Stimulated activated naive CD4-positive, alpha-beta T cell (primary cell): Measurements from ENCODE around the gene DHX36.

Experiments used
- DNase-seq, 6 experiments: peaks; one replicate each; lab custom pipeline; 2025; lab: John Stamatoyannopoulos, UW

Gene DHX36

GRCh38 chr3:154323891-154324738 is at the start of gene DHX36:
DHX36 (minus strand) TSS chr3:154324487; CDS start chr3:154324416, 71 bp downstream.
- peak; percentile 83 to 92 (median 86) for DNase-seq

GRCh38 chr3:154367221-154367620 is 42.9 kb upstream of the DHX36 start:
- DNase-seq: no peak

GRCh38 chr3:154364849-154365248 is 40.6 kb upstream of the DHX36 start:
- DNase-seq: no peak

GRCh38 chr3:154361099-154361498 is 36.8 kb upstream of the DHX36 start:
- DNase-seq: no peak

- DNase-seq: no peak
Measured at GRCh38 chr3:154356009-154356408, 31.7 kb upstream of the DHX36 start.

GRCh38 chr3:154349223-154349622 is 24.9 kb upstream of the DHX36 start:
- DNase-seq: no peak

- DNase-seq: no peak
Measured at GRCh38 chr3:154345422-154346122, 21.3 kb upstream of the DHX36 start.

GRCh38 chr3:154338570-154338969 is 14.3 kb upstream of the DHX36 start:
- DNase-seq: no peak

- DNase-seq: no peak
Measured at GRCh38 chr3:154338008-154338407, 13.7 kb upstream of the DHX36 start.

- peak in 2 of 6 experiments; percentile 20 to 23 for DNase-seq
Measured at GRCh38 chr3:154334973-154335420, 10.7 kb upstream of the DHX36 start.

- no peak for DNase-seq
Measured at GRCh38 chr3:154327871-154328270, 3.6 kb upstream of the DHX36 start.

GRCh38 chr3:154324919-154325318 is 632 bp upstream of the DHX36 start:
- DNase-seq: peak in 1 of 6 experiments; percentile 41

- DNase-seq: no peak
Measured at GRCh38 chr3:154316974-154317767, 7.1 kb downstream of the DHX36 start.

- DNase-seq: no peak
Measured at GRCh38 chr3:154314152-154314551, 10.1 kb downstream of the DHX36 start.

GRCh38 chr3:154310840-154311239 is 13.4 kb downstream of the DHX36 start:
- no peak for DNase-seq

- DNase-seq: no peak
Measured at GRCh38 chr3:154307363-154307762, 16.9 kb downstream of the DHX36 start.

- DNase-seq: no peak
Measured at GRCh38 chr3:154304936-154305335, 19.4 kb downstream of the DHX36 start.

GRCh38 chr3:154304116-154304786 is 20.0 kb downstream of the DHX36 start:
- DNase-seq: no peak

- no peak for DNase-seq
Measured at GRCh38 chr3:154301561-154301960, 22.7 kb downstream of the DHX36 start.

GRCh38 chr3:154294016-154294415 is 30.3 kb downstream of the DHX36 start:
- no peak for DNase-seq

- DNase-seq: no peak
Measured at GRCh38 chr3:154290187-154290586, 34.1 kb downstream of the DHX36 start.

GRCh38 chr3:154285221-154285620 is 39.1 kb downstream of the DHX36 start:
- no peak for DNase-seq
